A673 (cell line): ENCODE data around the gene DHRS3.

ENCODE experiments used
- CTCF ChIP-seq: fragments of 300-800, 200-600 bp; sonication (generic); conservative IDR thresholded peaks from 2 replicates; pipeline ENCODE4 v1.5.1; 2017; ENCODE audit warnings: low read depth, mild to moderate bottlenecking, antibody characterized with exemption, low read length, moderate library complexity, mixed read lengths
- EZH2 ChIP-seq: fragments of 200-600 bp; sonication (generic); IDR thresholded peaks from 2 replicates; pipeline ENCODE4 v1.6.1; 2017; ENCODE audit warnings: borderline replicate concordance, low read depth, mild to moderate bottlenecking, mixed read lengths, antibody characterized with exemption, low read length; ENCODE audit not compliant: poor library complexity, severe bottlenecking

- TF ChIP-seq CTCF (no peak), EZH2 (no peak)
Observed at GRCh38 chr1:12640958-12641272, 22.9 kb upstream of the DHRS3 start.
